NCI-H524 (cell line): ENCODE measurements around the gene LARGE1.
A peak's percentile ranks its signal among the peaks of the same experiment; 100 is the strongest.

Experiments
- DNase-seq, 2 experiments: peaks; one replicate each; lab custom pipeline; 2025; lab: John Stamatoyannopoulos, UW

Gene LARGE1

GRCh38 chr22:33819743-33820142, 100.5 kb downstream of the LARGE1 start:
- no peak for DNase-seq

GRCh38 chr22:33817512-33818127, 102.7 kb downstream of the LARGE1 start:
- DNase-seq = peak; percentile 28 to 82

- DNase-seq = peak in 1 of 2 experiments; percentile 16
Observed at GRCh38 chr22:33812360-33812977, 107.8 kb downstream of the LARGE1 start.

GRCh38 chr22:33811686-33812085, 108.6 kb downstream of the LARGE1 start:
- DNase-seq = no peak

- DNase-seq = peak; percentile 67 to 84
Observed at GRCh38 chr22:33811208-33811607, 109.1 kb downstream of the LARGE1 start.

- DNase-seq = no peak
Observed at GRCh38 chr22:33807470-33807869, 112.8 kb downstream of the LARGE1 start.

GRCh38 chr22:33806191-33806590, 114.1 kb downstream of the LARGE1 start:
- no peak for DNase-seq

GRCh38 chr22:33803371-33804282, 116.6 kb downstream of the LARGE1 start:
- DNase-seq = no peak

- DNase-seq = no peak
Observed at GRCh38 chr22:33798401-33798800, 121.9 kb downstream of the LARGE1 start.

- no peak for DNase-seq
Observed at GRCh38 chr22:33796494-33796893, 123.8 kb downstream of the LARGE1 start.

- DNase-seq = no peak
Observed at GRCh38 chr22:33793475-33793874, 126.8 kb downstream of the LARGE1 start.

GRCh38 chr22:33792832-33793231, 127.4 kb downstream of the LARGE1 start:
- no peak for DNase-seq

GRCh38 chr22:33789690-33790253, 130.5 kb downstream of the LARGE1 start:
- no peak for DNase-seq

GRCh38 chr22:33788927-33789326, 131.3 kb downstream of the LARGE1 start:
- no peak for DNase-seq

- no peak for DNase-seq
Observed at GRCh38 chr22:33787645-33788456, 132.4 kb downstream of the LARGE1 start.

GRCh38 chr22:33786149-33786548, 134.1 kb downstream of the LARGE1 start:
- no peak for DNase-seq

GRCh38 chr22:33785283-33785968, 134.8 kb downstream of the LARGE1 start:
- DNase-seq = no peak

GRCh38 chr22:33781411-33781810, 138.9 kb downstream of the LARGE1 start:
- DNase-seq = no peak

- DNase-seq = no peak
Observed at GRCh38 chr22:33780531-33781136, 139.6 kb downstream of the LARGE1 start.

- DNase-seq = no peak
Observed at GRCh38 chr22:33779243-33779642, 141.0 kb downstream of the LARGE1 start.

- DNase-seq = no peak
Observed at GRCh38 chr22:33776491-33776890, 143.8 kb downstream of the LARGE1 start.
